ENCODE results near the gene DNAJC4.

DNAJC4 gene

GRCh38 chr11:64256300-64256699, 26.0 kb downstream of the DNAJC4 start:
- no peak for DNase-seq (ENCODE audit: low spot score)
- TF ChIP-seq CTCF (IDR thresholded peaks at IDR 0.05; ENCODE audit: borderline replicate concordance, control extremely low read depth, extremely low read depth, insufficient read depth, missing control alignments) = no peak
- in situ Hi-C loops (cut with MboI; ENCODE audit: low sequenced_read_pairs, unreplicated experiment) = no loop called here

- no peak for DNase-seq (ENCODE audit: low spot score)
- in situ Hi-C loops (cut with MboI; ENCODE audit: low sequenced_read_pairs, unreplicated experiment) = no loop called here
- no peak for TF ChIP-seq CTCF (IDR thresholded peaks at IDR 0.05; ENCODE audit: borderline replicate concordance, control extremely low read depth, extremely low read depth, insufficient read depth, missing control alignments)
Observed at GRCh38 chr11:64258356-64258755, 28.0 kb downstream of the DNAJC4 start.

GRCh38 chr11:64258946-64259532, 28.7 kb downstream of the DNAJC4 start:
- no peak for TF ChIP-seq CTCF (IDR thresholded peaks at IDR 0.05; ENCODE audit: borderline replicate concordance, control extremely low read depth, extremely low read depth, insufficient read depth, missing control alignments)
- no peak for DNase-seq (ENCODE audit: low spot score)
- in situ Hi-C loops (cut with MboI; ENCODE audit: low sequenced_read_pairs, unreplicated experiment) = no loop called here

GRCh38 chr11:64259533-64260067, 29.3 kb downstream of the DNAJC4 start:
- no peak for TF ChIP-seq CTCF (IDR thresholded peaks at IDR 0.05; ENCODE audit: borderline replicate concordance, control extremely low read depth, extremely low read depth, insufficient read depth, missing control alignments)

GRCh38 chr11:64260147-64260708, 29.9 kb downstream of the DNAJC4 start:
- DNase-seq (ENCODE audit: low spot score) = peak; percentile 66
- TF ChIP-seq CTCF (IDR thresholded peaks at IDR 0.05; ENCODE audit: borderline replicate concordance, control extremely low read depth, extremely low read depth, insufficient read depth, missing control alignments) = no peak
- in situ Hi-C loops (cut with MboI; ENCODE audit: low sequenced_read_pairs, unreplicated experiment) = no loop called here

More at GRCh38 chr11:64259533-64260067, 29.3 kb downstream of the DNAJC4 start:
- in situ Hi-C loops (cut with MboI; ENCODE audit: low sequenced_read_pairs, unreplicated experiment) = no loop called here
- DNase-seq (ENCODE audit: low spot score) = peak; percentile 62

- in situ Hi-C loops (cut with MboI; ENCODE audit: low sequenced_read_pairs, unreplicated experiment) = no loop called here
- no peak for DNase-seq (ENCODE audit: low spot score)
- TF ChIP-seq CTCF (IDR thresholded peaks at IDR 0.05; ENCODE audit: borderline replicate concordance, control extremely low read depth, extremely low read depth, insufficient read depth, missing control alignments) = no peak
Observed at GRCh38 chr11:64261556-64262080, 31.3 kb downstream of the DNAJC4 start.
